ENCODE data around the gene KIAA2012. TPM values are rescaled to one million over a fixed set of nuclear protein-coding genes. Genes with fewer than 3 reads are reported as not detected.

Gene KIAA2012
- total RNA-seq, 2 experiments from 2014 or later = not detected

DNA sequence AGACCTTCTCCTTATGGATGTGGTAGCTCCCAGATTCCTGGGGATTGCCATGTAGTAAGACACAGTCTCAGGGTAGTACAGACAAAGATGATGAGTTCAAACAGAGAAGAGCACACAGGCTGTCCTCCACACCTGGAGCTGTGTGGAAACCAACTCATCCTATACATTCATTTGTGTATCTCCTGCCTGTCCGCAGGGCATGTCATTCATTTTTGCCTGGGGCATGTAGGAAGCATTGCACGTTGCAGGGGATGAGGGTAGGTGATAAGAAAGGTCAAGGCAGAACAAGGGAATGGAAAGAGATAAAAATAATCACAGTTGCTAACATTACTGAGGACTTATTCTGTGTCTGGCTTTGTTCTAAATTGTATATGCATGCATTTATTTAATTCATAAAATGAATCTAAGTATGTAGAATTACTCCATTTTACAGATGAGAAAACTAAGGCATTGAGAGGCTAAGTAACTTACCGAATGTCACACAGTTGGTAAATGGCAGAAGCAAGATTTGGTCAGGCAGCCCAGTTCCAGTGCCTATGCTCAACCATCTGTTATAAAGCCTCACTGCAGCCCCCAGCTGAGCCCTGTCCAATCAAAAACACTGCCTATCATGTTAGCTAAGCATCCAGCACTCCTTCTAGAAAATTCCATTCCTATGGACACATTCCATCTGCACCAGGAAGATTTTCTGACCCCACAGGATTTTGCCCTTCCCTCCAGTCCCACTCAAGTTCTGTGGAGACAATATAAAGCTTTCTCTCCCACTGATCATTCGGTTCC is 84.3 kb downstream of the KIAA2012 start:
- H3K9me3 ChIP-seq (ENCODE audit: low read length) = no peaks in the 10 kb centered on the region
- ChIA-PET CTCF (ENCODE audit: unreplicated experiment) (interaction anchor here (0.6 kb wide), 1 partner anchor 978 kb away, joined by 3 read pairs; no protein-coding TSS in a partner anchor), POLR2A (no interaction called here)
- H3K79me2 ChIP-seq (ENCODE audit: insufficient read depth, low read depth, low read length) = no peaks in the 10 kb centered on the region
- H3K27ac ChIP-seq (ENCODE audit: low read depth, low read length, poor library complexity, severe bottlenecking) = no peak overlapping the region
- H2AFZ ChIP-seq (ENCODE audit: low read length) = no peak overlapping the region
- no peaks in the 10 kb centered on the region for H4K20me1 ChIP-seq (ENCODE audit: insufficient read depth, low read length)
- H3K9me2 ChIP-seq (ENCODE audit: insufficient read depth, low read length) = no peaks in the 10 kb centered on the region
- no peak for DNase-seq (ENCODE audit: low spot score)
- no peaks in the 10 kb centered on the region for H3K4me1 ChIP-seq (ENCODE audit: insufficient read depth, low read length, poor library complexity, severe bottlenecking)
- TF ChIP-seq, protein P1, sequence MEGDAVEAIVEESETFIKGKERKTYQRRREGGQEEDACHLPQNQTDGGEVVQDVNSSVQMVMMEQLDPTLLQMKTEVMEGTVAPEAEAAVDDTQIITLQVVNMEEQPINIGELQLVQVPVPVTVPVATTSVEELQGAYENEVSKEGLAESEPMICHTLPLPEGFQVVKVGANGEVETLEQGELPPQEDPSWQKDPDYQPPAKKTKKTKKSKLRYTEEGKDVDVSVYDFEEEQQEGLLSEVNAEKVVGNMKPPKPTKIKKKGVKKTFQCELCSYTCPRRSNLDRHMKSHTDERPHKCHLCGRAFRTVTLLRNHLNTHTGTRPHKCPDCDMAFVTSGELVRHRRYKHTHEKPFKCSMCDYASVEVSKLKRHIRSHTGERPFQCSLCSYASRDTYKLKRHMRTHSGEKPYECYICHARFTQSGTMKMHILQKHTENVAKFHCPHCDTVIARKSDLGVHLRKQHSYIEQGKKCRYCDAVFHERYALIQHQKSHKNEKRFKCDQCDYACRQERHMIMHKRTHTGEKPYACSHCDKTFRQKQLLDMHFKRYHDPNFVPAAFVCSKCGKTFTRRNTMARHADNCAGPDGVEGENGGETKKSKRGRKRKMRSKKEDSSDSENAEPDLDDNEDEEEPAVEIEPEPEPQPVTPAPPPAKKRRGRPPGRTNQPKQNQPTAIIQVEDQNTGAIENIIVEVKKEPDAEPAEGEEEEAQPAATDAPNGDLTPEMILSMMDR (conservative IDR thresholded peaks at IDR 0.05; ENCODE audit: low read length) = no peak
- no peak for TF ChIP-seq EZH2phosphoT487 (IDR thresholded peaks at IDR 0.05; ENCODE audit: borderline replicate concordance, low read depth, low read length)
- H3K4me3 ChIP-seq (ENCODE audit: low read depth, low read length, poor library complexity, severe bottlenecking) = no peak overlapping the region
- no peaks in the 10 kb centered on the region for H3K36me3 ChIP-seq (ENCODE audit: insufficient read depth, low read length)
- intact Hi-C loops (cut with micrococcal nuclease; ENCODE audit: unreplicated experiment) = no loop called here
- no peak overlapping the region for H3K4me2 ChIP-seq (ENCODE audit: low read length)
- BruUV-seq (replicated peaks) = no TSS peak

GRCh38 chr2:202158796-202159195 is 85.7 kb downstream of the KIAA2012 start:
- Histone ChIP-seq H3K36me3 (ENCODE audit: insufficient read depth, low read length) (no peaks in the 10 kb centered on the region), H3K4me2 (ENCODE audit: low read length) (no peak overlapping the region), H3K27ac (ENCODE audit: low read depth, low read length, poor library complexity, severe bottlenecking) (no peak overlapping the region), H2AFZ (ENCODE audit: low read length) (no peak overlapping the region), H3K4me1 (ENCODE audit: insufficient read depth, low read length, poor library complexity, severe bottlenecking) (no peaks in the 10 kb centered on the region), H3K79me2 (ENCODE audit: insufficient read depth, low read depth, low read length) (no peaks in the 10 kb centered on the region), H3K4me3 (ENCODE audit: low read depth, low read length, poor library complexity, severe bottlenecking) (no peak overlapping the region), H3K9me2 (ENCODE audit: insufficient read depth, low read length) (no peaks in the 10 kb centered on the region), H3K9me3 (ENCODE audit: low read length) (no peaks in the 10 kb centered on the region), H4K20me1 (ENCODE audit: insufficient read depth, low read length) (no peaks in the 10 kb centered on the region)
- intact Hi-C loops (cut with micrococcal nuclease; ENCODE audit: unreplicated experiment) = no loop called here
- ChIA-PET POLR2A (interaction anchor here (0.6 kb wide), 1 partner anchor 10 kb away, joined by 4 read pairs; no protein-coding TSS in a partner anchor), CTCF (ENCODE audit: unreplicated experiment) (no interaction called here)
- no TSS peak for BruUV-seq (replicated peaks)
- no peak for DNase-seq (ENCODE audit: low spot score)
- TF ChIP-seq, protein P1 (conservative IDR thresholded peaks at IDR 0.05; ENCODE audit: low read length) = 0 out of 2 replicates have a peak, but pooled peaks have one; percentile 21
- no peak for TF ChIP-seq EZH2phosphoT487 (IDR thresholded peaks at IDR 0.05; ENCODE audit: borderline replicate concordance, low read depth, low read length)
